H1 (cell line): ENCODE measurements around the gene ITPKC. TPM values are rescaled to one million over a fixed set of nuclear protein-coding genes. Genes with fewer than 3 reads are reported as not detected.

Source experiments
- RAD21 ChIP-seq, 2 experiments: IDR thresholded peaks in 1 of 2; conservative IDR thresholded peaks in 1 of 2; 2 replicates each; pipeline ENCODE4 v1.6.1; 2011; ENCODE audit warnings: low read depth in 2 of 2, low read length in 2 of 2, improper control_type of control experiment in 1 of 2, inconsistent platforms in 1 of 2, mild to moderate bottlenecking in 1 of 2, moderate library complexity in 1 of 2
- USF2 ChIP-seq: IDR thresholded peaks from 2 replicates; pipeline ENCODE4 v1.6.1; 2011; ENCODE audit warnings: low read length, improper control_type of control experiment
- polyA plus RNA-seq, 7 experiments: library from polyadenylated mRNA; depleted of rRNA in 3 of 7; stranded (reverse) in 5 of 7; unstranded in 2 of 7; fragments of >200 nt in 5 of 7; fragments of 200-250 nt in 2 of 7; gene quantifications; 1 replicate in 5 of 7; 2 replicates in 1 of 7; 4 replicates in 1 of 7; pipeline versions ENCODE4 v1.2.1 to v1.2.3, GENCODE V29; 2011 to 2013; ENCODE audit warnings: missing spikeins in 2 of 7, mixed read lengths in 2 of 7
- total RNA-seq: library from RNA; stranded (reverse); fragmentation: NEBNext Ultra II Directional; extraction: Animal tissue kit (Norgen Biotek cat#: 25700); gene quantifications from 2 replicates; pipeline ENCODE4 v1.2.1, GENCODE V29; 2021

ITPKC gene
- total and polyA plus RNA-seq, 2 of the 8 experiments (the other 6 are each of a cell fraction or from before 2014, with no cell fraction given) = 5.2 to 8.9 TPM

- no peak; the same call in 1 of the 2 replicates for TF ChIP-seq USF2
- TF ChIP-seq RAD21 (IDR thresholded peaks at IDR 0.05 in 1 of 2, conservative IDR thresholded peaks at IDR 0.05 in 1 of 2; ENCODE audit: low read depth in 2 of 2, low read length in 2 of 2) = no peak
These were observed 20.3 kb downstream of the ITPKC start (continued) for GRCh38 chr19:40737102-40737644.
